Measurements from ENCODE around the gene CDH4.

The CDH4 gene

DNA sequence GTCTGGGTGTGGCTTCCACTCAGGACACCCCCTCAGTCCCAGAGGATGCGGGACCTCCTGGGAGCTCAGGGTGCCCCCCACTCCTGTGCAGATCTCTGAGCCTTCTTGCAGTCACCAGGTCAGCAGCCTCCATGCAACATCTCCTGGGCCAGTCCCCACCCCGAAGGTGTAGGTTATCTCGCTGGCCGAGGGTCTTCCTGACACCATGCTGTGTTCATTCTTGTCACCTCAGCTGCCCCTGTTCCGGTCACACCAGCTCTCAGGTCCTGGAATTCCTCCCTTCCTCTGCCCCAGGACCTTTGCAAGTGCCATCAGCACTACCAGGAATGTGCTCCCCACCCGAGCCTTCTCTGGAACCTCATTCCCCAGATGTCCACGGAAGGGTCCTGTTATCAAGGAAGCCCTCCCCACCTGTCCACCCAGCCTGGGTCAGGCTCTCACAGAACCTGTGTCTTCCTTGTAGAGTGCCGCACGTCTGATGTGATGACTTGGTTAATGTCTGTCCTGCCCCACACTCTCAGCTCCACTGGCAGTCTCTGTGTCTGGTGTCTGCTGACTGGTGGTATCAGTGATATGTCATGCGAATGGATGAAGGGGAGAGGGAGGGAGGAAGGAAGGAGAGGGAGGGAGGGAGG is 484.1 kb downstream of the CDH4 start:
- in situ Hi-C loops (cut with MboI; ENCODE audit: low sequenced_read_pairs), result no loop called here

DNA sequence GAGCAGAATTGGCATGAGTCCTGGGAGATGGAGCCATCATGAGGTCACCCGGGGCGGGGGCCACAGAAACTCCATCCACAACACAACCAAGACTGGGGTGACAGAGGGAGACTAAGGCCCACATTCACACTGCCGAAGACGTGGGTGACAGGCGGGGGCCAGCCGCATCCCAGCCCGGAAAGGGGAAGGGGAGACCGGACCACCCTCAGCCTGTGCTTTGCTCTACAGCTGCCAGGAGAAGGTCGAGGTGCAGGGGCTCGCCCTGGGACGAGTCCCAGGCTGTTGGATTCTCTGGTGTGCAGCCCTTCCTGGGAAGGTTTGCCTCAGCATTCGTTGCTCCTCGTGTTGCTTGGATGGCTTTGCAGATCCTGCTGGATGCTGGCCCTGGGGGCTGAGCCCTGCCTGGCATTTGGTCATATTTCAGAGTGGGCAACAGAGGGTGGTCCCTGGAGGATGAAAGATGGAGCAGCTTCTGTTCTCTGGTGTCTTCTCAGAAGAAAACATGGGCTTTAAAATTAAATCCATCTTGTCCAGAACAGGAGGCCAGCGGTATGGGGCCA is 484.8 kb downstream of the CDH4 start:
- in situ Hi-C loops (cut with MboI; ENCODE audit: low sequenced_read_pairs), result no loop called here

DNA sequence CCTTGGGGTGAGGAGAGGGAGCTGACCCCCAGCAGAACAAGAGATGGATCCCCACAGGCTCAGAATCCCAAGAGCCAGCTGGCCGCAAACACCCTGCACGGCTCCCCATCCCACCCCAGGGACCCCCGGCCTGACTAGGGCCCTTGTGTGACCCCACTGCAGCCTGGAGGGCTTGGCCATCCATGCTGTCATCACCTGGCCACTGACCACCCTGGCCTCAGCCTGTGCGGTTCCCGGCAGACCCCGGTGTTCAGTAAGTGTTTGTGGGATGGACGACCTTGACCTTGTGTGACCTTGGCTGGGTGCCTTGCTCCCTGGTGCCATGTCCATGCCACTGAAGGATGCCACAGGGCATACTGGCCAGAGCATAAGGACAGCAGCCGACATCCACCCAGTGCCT is 485.3 kb downstream of the CDH4 start:
- in situ Hi-C loops (cut with MboI; ENCODE audit: low sequenced_read_pairs), result no loop called here

DNA sequence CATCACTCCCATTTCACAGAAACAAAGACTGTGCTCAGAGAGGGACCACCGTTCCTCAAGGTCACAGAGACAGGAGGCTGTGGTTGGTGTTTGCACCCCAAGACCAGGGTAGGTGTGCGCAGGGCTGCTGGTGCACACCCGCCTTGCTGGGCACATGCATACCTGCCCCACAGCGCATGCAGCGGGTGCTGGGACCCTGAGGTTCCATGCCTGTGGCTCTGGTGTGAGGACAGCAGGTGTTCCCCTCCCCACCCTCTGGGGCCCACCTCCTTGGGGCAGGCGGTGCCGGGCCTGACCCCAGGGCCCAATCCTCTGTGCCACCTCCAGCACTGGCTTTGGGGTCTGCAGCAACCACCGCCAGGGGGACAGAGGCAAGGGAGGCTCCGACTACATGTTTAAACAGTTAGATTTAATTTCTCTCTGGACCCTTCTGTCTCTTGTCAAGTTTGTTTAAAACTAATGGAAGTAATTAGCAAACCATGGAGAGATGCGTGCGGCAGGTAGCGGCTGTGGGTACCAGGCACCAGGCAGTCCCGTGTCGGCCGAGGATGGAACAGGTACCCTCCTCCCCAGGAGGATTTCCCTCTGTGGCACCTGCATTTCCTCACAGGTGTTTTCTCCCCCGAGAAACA is 485.9 kb downstream of the CDH4 start:
- in situ Hi-C loops (cut with MboI; ENCODE audit: low sequenced_read_pairs), result no loop called here

DNA sequence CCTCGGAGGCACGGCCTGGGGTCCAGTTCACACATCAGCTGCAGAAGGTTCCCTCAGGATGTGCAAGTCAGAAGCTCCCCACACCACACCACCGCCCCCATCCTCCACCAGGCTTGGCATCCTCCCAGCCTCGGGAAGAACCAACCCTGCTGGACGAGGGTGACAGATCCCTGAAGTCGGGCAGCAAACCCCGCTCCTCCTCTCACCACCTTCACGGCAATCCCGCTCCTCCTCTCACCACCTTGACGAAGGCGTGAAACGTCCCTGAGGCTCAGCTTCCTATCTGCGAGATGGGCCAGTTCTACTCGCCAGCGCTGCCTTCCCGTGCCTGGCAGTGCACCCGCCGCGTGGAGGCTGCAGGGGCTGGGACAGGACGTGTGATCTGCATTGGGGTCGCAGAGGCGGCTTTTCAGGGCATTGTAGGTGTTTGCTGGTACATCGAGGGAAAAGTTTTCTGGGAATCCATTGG is 486.6 kb downstream of the CDH4 start:
- in situ Hi-C loops (cut with MboI; ENCODE audit: low sequenced_read_pairs), result no loop called here

DNA sequence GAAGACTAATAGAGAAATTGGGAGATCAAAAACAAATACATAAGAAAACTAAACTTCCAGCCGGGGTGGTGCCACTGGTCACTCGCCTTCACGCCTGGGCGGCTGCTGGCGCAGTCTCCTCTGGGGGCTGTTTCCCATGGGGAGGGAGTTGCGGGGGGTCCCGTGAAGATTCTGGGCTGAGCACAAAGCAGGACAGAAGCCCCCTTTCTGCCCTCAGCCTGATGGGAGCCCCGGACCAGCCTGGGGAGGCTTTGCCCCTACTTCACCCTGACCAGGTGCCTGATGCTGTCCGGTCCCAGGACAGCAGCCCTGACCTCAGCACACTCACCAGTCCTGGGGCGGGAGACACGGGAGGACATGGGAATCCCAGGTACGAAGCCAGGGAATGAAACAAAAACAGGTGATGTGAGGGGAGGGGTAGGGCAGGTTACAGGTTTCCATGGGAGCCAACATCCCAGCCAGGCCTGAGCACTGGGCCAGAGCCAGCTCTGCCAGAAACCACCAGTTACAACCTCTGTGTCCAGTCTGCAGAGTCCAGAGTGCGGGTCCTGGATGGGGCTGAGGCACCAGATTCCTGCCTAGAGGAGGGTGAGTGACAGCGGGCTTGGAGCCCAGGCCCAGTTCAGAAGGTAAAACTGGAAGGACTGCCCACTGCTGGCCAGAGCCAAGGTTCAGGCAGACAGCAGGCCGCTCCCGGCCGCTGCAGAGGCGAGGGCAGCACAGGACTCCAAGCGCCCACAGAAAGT is 487.2 kb downstream of the CDH4 start:
- in situ Hi-C loops (cut with MboI; ENCODE audit: low sequenced_read_pairs), result no loop called here

DNA sequence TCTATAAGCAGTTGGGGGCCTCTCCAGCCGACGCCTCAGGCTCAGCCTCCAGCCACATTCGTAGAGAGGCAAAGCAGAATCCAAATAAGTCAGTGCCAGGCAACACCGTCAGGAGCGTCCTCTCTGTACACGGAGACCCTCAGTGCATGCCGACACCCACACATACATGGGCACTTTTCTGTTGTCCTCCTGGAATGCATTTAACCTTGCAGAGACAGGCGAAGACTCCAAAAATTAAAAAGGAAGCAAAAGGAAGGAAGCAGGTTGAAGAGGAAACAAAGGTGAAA is 487.7 kb downstream of the CDH4 start:
- in situ Hi-C loops (cut with MboI; ENCODE audit: low sequenced_read_pairs), result no loop called here

DNA sequence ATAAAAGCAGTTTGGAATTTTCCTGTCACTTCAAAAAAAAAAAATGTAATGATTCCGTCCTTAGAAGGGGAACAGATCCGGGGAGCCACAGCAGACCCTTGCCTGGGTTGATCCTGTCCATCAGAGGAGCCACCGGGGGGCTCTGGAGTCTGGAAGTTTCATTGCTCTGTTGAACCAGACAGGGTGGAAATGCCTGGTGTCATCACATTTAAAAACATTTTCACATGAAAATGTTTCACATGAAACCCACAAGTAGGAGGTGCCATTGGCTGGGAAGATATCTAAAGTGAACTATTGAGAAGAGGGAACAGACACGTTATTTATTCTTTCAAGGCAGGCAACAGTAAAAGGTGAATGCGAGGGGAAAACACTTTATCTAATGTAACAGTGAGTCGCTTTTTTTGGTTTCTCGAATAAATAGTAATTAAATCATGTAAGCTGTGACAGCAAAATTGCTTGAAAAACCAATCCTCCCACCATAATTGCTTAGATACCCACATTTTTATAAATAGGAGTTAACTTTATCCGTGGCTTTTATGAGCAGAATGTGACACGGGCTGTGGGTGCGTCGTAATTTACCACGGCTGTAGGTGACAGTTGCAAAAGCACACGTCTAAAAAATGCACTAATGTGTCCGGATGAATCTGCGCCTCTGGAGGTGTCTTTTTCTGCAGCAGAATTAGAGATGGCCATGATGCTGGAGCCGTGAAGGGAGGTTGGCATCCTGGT is 490.2 kb downstream of the CDH4 start:
- in situ Hi-C loops (cut with MboI; ENCODE audit: low sequenced_read_pairs), result no loop called here

DNA sequence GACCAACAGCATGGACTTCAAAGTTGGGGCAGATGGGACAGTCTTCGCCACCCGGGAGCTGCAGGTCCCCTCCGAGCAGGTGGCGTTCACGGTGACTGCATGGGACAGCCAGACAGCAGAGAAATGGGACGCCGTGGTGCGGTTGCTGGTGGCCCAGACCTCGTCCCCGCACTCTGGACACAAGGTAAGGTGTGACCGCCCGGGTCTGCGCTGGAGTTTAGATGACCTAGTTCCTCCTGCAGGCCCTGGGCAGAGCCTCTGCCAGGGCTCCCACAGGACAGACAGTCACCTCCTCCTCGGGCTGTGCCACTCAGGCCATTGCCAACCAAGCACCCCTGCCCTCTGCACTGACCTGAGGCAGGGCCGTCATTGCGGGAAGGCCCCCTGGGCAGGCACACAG is 491.5 kb downstream of the CDH4 start:
- in situ Hi-C loops (cut with MboI; ENCODE audit: low sequenced_read_pairs), result no loop called here

DNA sequence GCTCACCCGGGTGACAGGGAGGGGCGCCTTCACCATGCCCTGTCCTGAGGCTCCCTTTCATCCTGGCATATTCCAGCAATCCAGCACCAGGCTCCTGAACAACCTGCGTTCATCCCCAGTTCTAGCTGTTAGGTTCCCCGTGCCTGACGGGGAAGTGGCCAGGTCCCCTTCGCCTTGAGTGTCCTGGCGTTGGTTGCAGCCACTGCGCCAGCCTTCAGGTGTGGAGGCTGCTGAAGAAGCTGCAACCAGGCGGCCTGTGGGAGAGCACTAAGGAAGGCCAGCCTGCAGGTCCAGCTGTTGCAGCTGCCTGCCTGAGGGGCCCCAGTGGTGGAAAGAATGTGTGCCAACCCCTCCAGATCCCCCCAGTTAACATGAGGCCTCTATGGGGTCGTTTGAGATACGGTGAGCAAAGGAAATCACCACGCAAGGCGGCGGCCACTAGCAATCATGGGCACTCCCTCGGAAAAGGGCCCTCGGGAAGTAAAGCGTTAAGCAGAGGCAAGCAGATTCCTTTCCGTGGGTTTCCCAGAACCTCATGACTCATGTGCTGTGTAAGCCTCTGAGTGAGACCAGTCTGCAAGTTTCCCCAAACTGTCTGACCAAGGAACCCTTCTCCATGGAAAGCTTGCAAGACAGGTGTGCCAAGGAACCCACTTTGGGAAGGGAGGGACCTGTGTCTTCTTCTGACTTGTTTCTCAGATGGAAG is 492.8 kb downstream of the CDH4 start:
- in situ Hi-C loops (cut with MboI; ENCODE audit: low sequenced_read_pairs), result no loop called here

DNA sequence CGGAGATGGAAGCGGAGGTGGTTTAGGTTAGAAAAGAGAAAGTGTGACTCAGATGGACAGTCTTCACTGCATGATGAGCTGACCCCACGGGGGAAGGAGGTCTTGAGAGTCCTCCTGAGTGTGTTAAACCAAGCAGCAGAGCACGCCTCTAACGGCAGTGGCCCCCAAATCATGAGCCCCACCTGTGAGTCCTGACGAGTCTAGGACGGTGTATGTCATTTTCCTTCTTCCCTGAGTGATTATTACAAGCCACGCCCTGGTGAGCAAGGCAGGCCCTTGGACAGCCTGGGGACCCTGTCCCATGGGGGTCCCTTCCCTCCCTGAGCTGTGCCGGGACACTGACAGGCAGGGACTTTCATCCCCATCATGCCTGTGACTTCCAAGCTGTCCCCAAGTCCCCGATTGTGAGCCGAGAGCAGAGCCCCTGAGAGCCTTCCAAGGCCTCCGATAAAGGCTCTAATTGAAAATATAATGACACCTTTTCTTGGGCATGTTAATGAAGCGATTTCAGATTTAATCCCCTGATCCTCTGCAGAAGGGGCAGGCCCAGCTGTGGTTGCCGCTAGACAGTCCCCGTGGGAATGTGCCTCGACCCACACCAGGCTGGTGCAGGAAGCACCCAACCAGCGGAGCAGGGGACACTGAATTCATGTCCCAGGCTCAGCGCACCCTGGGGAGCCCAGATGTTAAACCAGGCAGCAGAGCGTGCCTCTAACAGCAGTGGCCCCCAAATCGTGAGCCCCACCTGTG is 493.5 kb downstream of the CDH4 start:
- in situ Hi-C loops (cut with MboI; ENCODE audit: low sequenced_read_pairs), result no loop called here

DNA sequence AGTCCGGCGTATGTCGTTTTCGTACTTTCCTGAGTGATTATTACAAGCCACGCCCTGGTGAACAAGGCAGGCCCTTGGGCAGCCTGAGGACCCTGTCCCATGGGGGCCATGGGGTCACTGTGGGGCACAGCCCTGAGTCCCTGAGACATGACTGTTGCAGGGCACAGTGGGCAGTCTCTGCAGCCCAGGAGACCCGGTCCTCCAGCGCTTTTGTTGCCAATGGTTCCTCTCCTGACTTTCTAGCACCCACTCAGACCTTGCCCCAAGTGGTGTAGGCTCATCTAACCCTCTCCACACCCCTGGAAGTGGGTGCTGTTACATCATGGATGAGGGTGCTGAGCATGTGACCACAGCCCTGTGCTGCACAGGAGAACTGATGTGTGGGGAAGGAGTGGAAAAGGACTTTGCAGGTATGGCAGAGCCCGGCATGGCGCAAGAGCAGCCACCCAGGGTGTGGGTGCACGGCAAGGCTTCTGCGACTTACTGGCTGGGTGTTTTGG is 494.1 kb downstream of the CDH4 start:
- in situ Hi-C loops (cut with MboI; ENCODE audit: low sequenced_read_pairs), result no loop called here

DNA sequence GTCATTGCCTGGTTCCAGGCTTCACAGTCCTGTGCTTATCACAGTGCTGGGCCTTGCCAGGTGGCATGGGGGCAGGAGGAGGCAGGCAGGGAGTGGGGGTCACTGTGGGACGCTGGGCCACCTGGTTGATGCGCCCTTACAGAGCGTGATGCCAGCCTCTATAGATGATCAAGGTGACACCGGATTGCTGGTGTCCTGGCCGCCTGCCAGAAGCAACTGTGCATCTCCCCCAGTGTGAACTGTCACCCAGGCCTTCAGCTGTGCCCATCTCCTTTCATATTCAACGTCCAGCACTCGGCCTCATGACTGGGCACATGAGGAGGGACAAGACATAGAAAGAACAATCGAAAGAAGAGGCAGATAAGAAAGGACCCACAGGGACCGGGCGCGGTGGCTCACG is 494.7 kb downstream of the CDH4 start:
- in situ Hi-C loops (cut with MboI; ENCODE audit: low sequenced_read_pairs), result no loop called here

DNA sequence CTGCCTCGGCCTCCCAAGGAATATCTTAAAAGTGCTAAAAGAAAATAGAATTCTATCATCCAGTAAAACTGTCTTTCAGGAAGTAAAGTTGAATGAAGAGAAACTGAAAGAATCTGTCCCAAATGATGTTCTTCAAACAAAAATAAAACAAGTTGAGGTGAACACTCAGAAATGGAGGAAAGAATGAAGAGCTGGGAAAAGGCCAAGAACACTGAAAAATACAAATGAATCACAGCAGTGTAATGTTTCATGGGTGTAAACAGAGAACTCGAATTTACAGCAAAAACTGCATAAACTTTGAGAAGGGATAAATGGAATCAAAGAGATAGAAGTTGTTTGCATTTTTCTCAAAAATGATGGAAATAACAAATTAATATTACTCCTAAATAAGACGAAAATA is 496.3 kb downstream of the CDH4 start:
- in situ Hi-C loops (cut with MboI; ENCODE audit: low sequenced_read_pairs), result no loop called here

DNA sequence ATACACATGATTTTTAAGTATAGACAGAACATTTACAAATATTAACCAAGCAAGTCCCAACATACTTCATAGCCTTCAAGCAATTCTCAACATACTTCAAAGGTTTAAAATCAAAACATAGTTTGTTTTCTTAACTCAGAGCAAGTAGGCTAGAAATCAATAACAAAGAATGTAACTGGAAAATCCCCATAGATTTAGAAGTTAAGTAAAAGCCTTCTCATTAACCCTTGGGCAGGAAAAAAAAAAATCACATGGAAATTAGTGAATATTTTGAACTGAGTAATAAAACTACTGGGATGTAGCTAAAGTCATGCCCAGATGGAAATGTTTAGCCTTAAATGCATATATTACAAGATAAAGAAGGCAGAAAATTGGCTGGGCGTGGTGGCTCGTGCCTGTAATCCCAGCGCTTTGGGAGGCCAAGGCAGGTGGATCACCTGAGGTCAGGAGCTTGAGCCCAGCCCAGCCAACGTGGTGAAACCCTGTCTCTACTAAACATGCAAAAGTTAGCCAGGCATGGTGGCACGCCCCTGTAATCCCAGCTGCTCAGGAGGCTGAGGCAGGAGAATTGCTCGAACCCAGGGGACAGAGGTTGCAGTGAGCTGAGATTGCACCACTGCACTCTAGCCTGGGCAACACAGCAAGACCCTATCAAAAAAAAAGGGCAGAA is 497.5 kb downstream of the CDH4 start:
- in situ Hi-C loops (cut with MboI; ENCODE audit: low sequenced_read_pairs), result no loop called here

DNA sequence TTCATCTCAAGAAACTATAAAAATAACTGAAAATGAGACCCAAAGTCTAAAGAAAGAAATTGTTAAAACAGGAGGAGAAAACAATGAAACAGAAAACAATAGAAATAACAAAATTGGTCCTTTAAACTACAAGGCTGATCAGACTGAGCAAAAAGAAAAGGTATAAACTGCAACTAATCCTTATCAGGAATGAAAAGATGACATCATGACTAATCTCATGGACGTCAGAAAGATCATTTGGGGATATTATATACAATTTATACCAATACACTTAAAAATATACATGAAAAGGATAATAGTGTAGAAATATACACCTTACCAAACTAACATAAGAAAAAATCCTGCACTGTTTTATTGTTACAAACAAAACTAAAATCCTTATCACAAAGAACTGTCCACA is 498.0 kb downstream of the CDH4 start:
- in situ Hi-C loops (cut with MboI; ENCODE audit: low sequenced_read_pairs), result no loop called here

DNA sequence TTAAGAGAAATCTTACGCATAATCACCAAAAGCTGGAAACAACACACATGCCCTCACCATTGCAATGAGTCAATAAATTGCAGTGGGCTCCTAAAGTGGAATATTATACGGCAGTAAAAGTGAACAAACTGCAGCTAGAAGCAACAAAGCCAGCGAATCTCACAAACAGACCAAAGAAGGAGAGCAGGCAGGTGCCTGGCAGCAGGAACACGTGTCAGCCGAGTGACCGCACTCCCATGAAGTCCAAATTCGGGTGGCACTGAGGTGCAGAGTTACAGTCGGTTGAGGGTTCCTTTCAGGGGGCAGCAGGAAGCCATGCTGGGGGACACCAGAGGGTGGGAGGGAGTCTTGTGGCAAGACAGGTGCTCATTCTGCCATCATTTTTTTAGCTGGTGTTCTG is 500.5 kb downstream of the CDH4 start:
- in situ Hi-C loops (cut with MboI; ENCODE audit: low sequenced_read_pairs), result no loop called here

DNA sequence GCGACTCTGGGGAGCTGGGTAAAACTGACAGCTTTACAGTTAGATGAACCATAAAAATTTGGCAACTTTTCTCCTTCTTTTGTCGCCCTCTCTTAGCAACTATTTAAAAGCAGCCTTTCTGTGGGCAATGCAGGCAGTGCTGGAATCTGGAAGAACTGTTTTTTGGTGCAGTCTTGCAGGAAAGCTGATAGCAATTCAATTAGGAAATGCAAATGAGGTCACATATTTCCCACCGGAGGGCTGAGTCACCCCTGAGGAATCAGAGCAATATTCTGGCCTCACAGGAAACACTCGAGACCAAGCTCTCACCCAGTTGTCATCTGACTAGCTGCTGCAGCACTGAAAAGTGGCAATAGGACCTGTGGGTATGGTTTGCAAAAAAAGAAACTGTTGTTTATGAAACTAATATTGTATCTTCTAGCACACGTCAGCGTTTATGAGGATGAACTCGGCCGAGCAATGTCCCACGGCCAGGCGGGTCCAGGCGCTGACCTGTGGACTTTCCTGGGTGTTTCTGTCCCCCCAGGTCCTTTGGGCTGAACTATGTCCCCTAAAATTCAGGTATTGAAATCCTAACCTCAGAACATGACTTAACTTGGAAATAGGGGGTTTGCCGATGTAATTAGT is 501.4 kb downstream of the CDH4 start:
- in situ Hi-C loops (cut with MboI; ENCODE audit: low sequenced_read_pairs), result no loop called here

All from hTERT RPE-1 (cell line).